Right lobe of liver (tissue), 6 donors: ENCODE data around the gene TTLL4. TPM values are rescaled to one million over a fixed set of nuclear protein-coding genes. Genes with fewer than 3 reads are reported as not detected.

Experiments used
- ATAC-seq, 4 donors: fragments of 200-7000 bp; cut with Tn5 transposase; one replicate each; pipeline ENCODE4 v1.9.1; 2020; ENCODE audit warnings: mild to moderate bottlenecking in 4 of 4, moderate library complexity in 4 of 4
- DNase-seq, 3 donors: peaks; one replicate each; pipeline ENCODE4 v3.0.0-alpha.2; 2020
- H3K27ac ChIP-seq, 3 donors: fragments of 200-600 bp; one replicate each; pipeline ENCODE4 v1.8.0; 2022
- H3K27me3 ChIP-seq, 2 donors: fragments of 200-600 bp; one replicate each; pipeline ENCODE4 v1.8.0; 2022
- H3K36me3 ChIP-seq, 4 donors: fragments of 200-600 bp; sonication (generic) in 1 of 4; one replicate each; pipeline versions ENCODE4 v1.5.1 to v1.8.0; 2017 to 2022; ENCODE audit warnings: control low read depth in 1 of 4
- H3K4me1 ChIP-seq, 4 donors: fragments of 200-600 bp; sonication (generic) in 1 of 4; one replicate each; pipeline versions ENCODE4 v1.5.1 to v1.8.0; 2017 to 2022; ENCODE audit warnings: control low read depth in 1 of 4
- H3K4me3 ChIP-seq, 3 donors: fragments of 200-600 bp; one replicate each; pipeline ENCODE4 v1.8.0; 2022
- H3K9me3 ChIP-seq, 4 donors: fragments of 200-600 bp; sonication (generic) in 1 of 4; one replicate each; pipeline versions ENCODE4 v1.5.1 to v1.8.0; 2017 to 2022; ENCODE audit warnings: control low read depth in 1 of 4
- CTCF ChIP-seq, 4 donors: fragments of 200-600 bp in 3 of 4; fragments of 450-650 bp in 1 of 4; IDR thresholded peaks; one replicate each; pipeline versions ENCODE4 v1.5.1 to v1.8.0; 2016 to 2022; ENCODE audit warnings: antibody characterized with exemption in 4 of 4, mild to moderate bottlenecking in 2 of 4
- POLR2A ChIP-seq: fragments of 450-650 bp; IDR thresholded peaks from one replicate; pipeline ENCODE4 v1.6.1; 2017; ENCODE audit warnings: antibody characterized with exemption, mild to moderate bottlenecking
- WGBS: methylation state at CpG from one replicate; pipeline ENCODE4 v1.1.6; 2018; ENCODE audit warnings: low coverage, low lambda C conversion rate; ENCODE audit not compliant: insufficient coverage; ENCODE audit errors: missing lambda C conversion rate; 5-methylcytosine and 5-hydroxymethylcytosine counted together
- intact Hi-C, 2 donors: fragments of 100-400 bp; cut with DNase I; formaldehyde crosslinking; loops; one replicate each; pipeline versions ENCODE4 v1.11.2 to v1.14.1; 2022
- total RNA-seq, 6 experiments: library from RNA; depleted of rRNA in 2 of 6; stranded (reverse); fragments of >200 nt in 2 of 6; fragmentation: NEBNext Ultra II Directional in 3 of 6; extraction: Animal tissue kit (Norgen Biotek cat#: 25700) in 3 of 6; gene quantifications; one replicate each; pipeline versions ENCODE4 v1.1.0 to v1.2.4, GENCODE V29; 2016 to 2023
- donor health status: DM: no; HTN: yes; CAD: no.
- donor health status: DM: no; HTN: no; CAD: no.
- donor health status: DM: no; HTN: no; CAD: no.
- donor health status: DM: no; HTN: yes; CAD: no.
- donor health status: DM: no; HTN: yes; CAD: no.

Gene TTLL4
- total RNA-seq, 6 experiments from 2014 or later, result 8.2 to 14.8 (median 11.6) TPM

- TF ChIP-seq POLR2A (no peak), CTCF (IDR thresholded peaks at IDR 0.05) (no peak)
- no peaks in the 10 kb centered on the region for H3K36me3 ChIP-seq
- H3K4me1 ChIP-seq, result peaks cover 0 to 9% (median 2%) of the 10 kb centered on the region in 4 donors
- no peak overlapping the region for H3K4me3 ChIP-seq
- H3K9me3 ChIP-seq, result no peaks in the 10 kb centered on the region
- 74% methylated on average over 5 of the region's 6 CpGs for WGBS
- H3K27ac ChIP-seq, result no peak overlapping the region
- H3K27me3 ChIP-seq, result no peaks in the 10 kb centered on the region
- intact Hi-C loops, result no loop called here
- no peak for ATAC-seq
- no peak for DNase-seq
These were observed 89.4 kb downstream of the TTLL4 start for GRCh38 chr2:218799990-218800389.

- 14% methylated on average over 4 of the region's 4 CpGs for WGBS
- no peaks in the 10 kb centered on the region for H3K9me3 ChIP-seq
- ATAC-seq (no peak), DNase-seq (no peak)
- no peak overlapping the region for H3K27ac ChIP-seq
- no peak for TF ChIP-seq POLR2A
- no peak for TF ChIP-seq CTCF (IDR thresholded peaks at IDR 0.05)
- H3K4me3 ChIP-seq, result no peak overlapping the region
- H3K36me3 ChIP-seq, result no peaks in the 10 kb centered on the region
- intact Hi-C loops, result no loop called here
- H3K27me3 ChIP-seq, result no peaks in the 10 kb centered on the region
- H3K4me1 ChIP-seq, result peaks cover 0 to 18% (median 8%) of the 10 kb centered on the region in 4 donors
These were observed 91.9 kb downstream of the TTLL4 start for GRCh38 chr2:218802386-218802994.

DNA sequence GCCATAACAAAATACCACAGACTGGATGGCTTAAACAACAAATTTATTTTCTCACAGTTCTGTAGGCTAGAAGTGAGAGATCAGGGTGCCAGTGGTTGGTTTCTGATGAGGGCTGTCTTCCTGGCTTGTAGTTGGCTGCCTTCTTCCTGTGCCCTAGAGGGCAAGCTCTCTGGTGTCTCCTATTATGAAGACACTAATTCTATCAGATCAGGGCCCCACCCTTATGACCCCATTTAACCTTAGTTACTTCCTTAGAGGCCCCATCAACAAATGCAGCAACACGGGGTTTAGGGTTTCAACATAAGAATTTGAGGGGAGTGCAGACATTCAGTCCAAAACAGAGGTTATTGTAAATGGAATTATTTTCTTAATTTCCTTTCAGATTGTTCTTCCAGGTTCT lies 94.2 kb downstream of the TTLL4 start:
- H3K4me3 ChIP-seq, result no peak overlapping the region
- H3K36me3 ChIP-seq, result peaks cover 0 to 5% (median 0%) of the 10 kb centered on the region in 4 donors
- H3K9me3 ChIP-seq, result no peaks in the 10 kb centered on the region
- H3K4me1 ChIP-seq, result peaks cover 0 to 24% (median 11%) of the 10 kb centered on the region in 4 donors
- DNase-seq (no peak), ATAC-seq (no peak)
- 86% methylated on average over 1 of the region's 1 CpG for WGBS
- H3K27me3 ChIP-seq, result no peaks in the 10 kb centered on the region
- TF ChIP-seq POLR2A (no peak), CTCF (IDR thresholded peaks at IDR 0.05) (no peak)
- no peak overlapping the region for H3K27ac ChIP-seq
- intact Hi-C loops, result no loop called here

Other genes with a start within 250 kb of the TTLL4 start
- gene USP37, start 142.5 kb upstream of the TTLL4 start, total RNA-seq, result 1 to 10 TPM; 4.8 to 8.9 (median 6.7) TPM
- 10 to 100 TPM; 11.8 to 39.3 (median 19.2) TPM for gene CNOT9, start 142.0 kb upstream of the TTLL4 start, total RNA-seq
- gene PLCD4, start 102.9 kb upstream of the TTLL4 start, total RNA-seq, result under 1 TPM; 0.31 to 0.95 (median 0.56) TPM
- gene ZNF142, start 51.2 kb upstream of the TTLL4 start, total RNA-seq, result 10 to 100 TPM in 2 of 6 experiments, 1 to 10 TPM in 4; 7.1 to 12.5 (median 7.5) TPM
- 10 to 100 TPM; 19.7 to 34.1 (median 28.0) TPM for gene BCS1L, start 51.2 kb upstream of the TTLL4 start, total RNA-seq
- gene RNF25, start 38.8 kb upstream of the TTLL4 start, total RNA-seq, result 10 to 100 TPM in 1 of 6 experiments, 1 to 10 TPM in 5; 7.7 to 11.1 (median 9.1) TPM
- gene STK36, start 38.7 kb upstream of the TTLL4 start, total RNA-seq, result 10 to 100 TPM in 5 of 6 experiments, 1 to 10 TPM in 1; 9.2 to 14.0 (median 12.7) TPM
- gene CYP27A1, start 71.3 kb downstream of the TTLL4 start, total RNA-seq, result 100 to 1,000 TPM; 209 to 463 (median 238) TPM
- not detected for gene PRKAG3, start 121.0 kb downstream of the TTLL4 start, total RNA-seq
- gene WNT6, start 149.0 kb downstream of the TTLL4 start, total RNA-seq, result under 1 TPM in 1 of 6 experiments, not detected in 5; 0.25 TPM
- gene WNT10A, start 170.0 kb downstream of the TTLL4 start, total RNA-seq, result under 1 TPM in 1 of 6 experiments, not detected in 5; 0.31 TPM
- gene CDK5R2, start 248.8 kb downstream of the TTLL4 start, total RNA-seq, result not detected